HepG2 (cell line): Measurements from ENCODE around the gene GPC4. TPM values are rescaled to one million over a fixed set of nuclear protein-coding genes. Genes with fewer than 3 reads are reported as not detected.

ENCODE experiments used
- ATAC-seq: fragments of 200-7000 bp; cut with Tn5 transposase; 3 replicates; pipeline ENCODE4 v1.9.1; 2020; ENCODE audit warnings: mild to moderate bottlenecking, moderate library complexity
- BruUV-seq: library from RNA; stranded (reverse); fragments of 400-500 nt; replicated peaks from 2 replicates; lab custom pipeline; 2021; lab: Mats Ljungman, UMichigan
- CTCF ChIA-PET: fragments of 300-600 bp; formaldehyde crosslinking; extraction: SDS; loops from one replicate; lab custom pipeline; 2021; ENCODE audit warnings: low total read pairs, inconsistent platforms, low intra/inter-chr PET ratio; lab: Yijun Ruan, JAX
- POLR2A ChIA-PET: fragments of 350-600 bp; sonication (Branson Sonifier 250); formaldehyde crosslinking; loops from one replicate; lab custom pipeline; 2020; ENCODE audit warnings: antibody characterized with exemption, inconsistent platforms; lab: Yijun Ruan, JAX
- DNase-seq: peaks from one replicate; pipeline ENCODE4 v3.0.0-alpha.2; 2015; ENCODE audit warnings: low spot score
- FAIRE-seq: peaks from 3 replicates; lab custom pipeline; 2011; peaks lifted over from hg19 to GRCh38; lab: Jason Lieb, UNC
- H2AFZ ChIP-seq: one replicate; pipeline ENCODE4 v1.6.1; 2011; ENCODE audit warnings: low read length, inconsistent platforms
- H3K27ac ChIP-seq: fragments of 300-600 bp; 3 replicates; pipeline ENCODE4 v1.8.0; 2011; ENCODE audit warnings: mixed run types, mild to moderate bottlenecking, mixed read lengths, low read length, inconsistent platforms; ENCODE audit not compliant: insufficient read depth; ENCODE audit errors: extremely low read length
- H3K27me3 ChIP-seq, 2 experiments: fragments of 200-600 bp in 1 of 2; 2 replicates in 1 of 2; 3 replicates in 1 of 2; pipeline versions ENCODE4 v1.6.0 to v1.8.0; 2011; ENCODE audit warnings: low read length in 2 of 2, mild to moderate bottlenecking in 2 of 2, moderate library complexity in 2 of 2, inconsistent platforms in 1 of 2; ENCODE audit not compliant: insufficient read depth in 2 of 2, control insufficient read depth in 1 of 2
- H3K36me3 ChIP-seq, 2 experiments: fragments of 200-600 bp in 1 of 2; replicated peaks in 1 of 2; 2 replicates in 1 of 2; 3 replicates in 1 of 2; pipeline versions ENCODE4 v1.5.1 to v1.8.0; 2011; ENCODE audit warnings: low read length in 2 of 2, inconsistent platforms in 1 of 2; ENCODE audit not compliant: insufficient read depth in 2 of 2, control insufficient read depth in 1 of 2
- H3K4me1 ChIP-seq: 2 replicates; pipeline ENCODE4 v1.5.1; 2012; ENCODE audit warnings: low read length, inconsistent platforms; ENCODE audit not compliant: insufficient read depth
- H3K4me2 ChIP-seq: 2 replicates; pipeline ENCODE4 v1.6.0; 2011; ENCODE audit warnings: low read depth, low read length, inconsistent platforms
- H3K4me3 ChIP-seq, 3 experiments: fragments of 200-600 bp in 1 of 3; sonication (generic), shearing (Covaris generic) in 1 of 3; replicated peaks in 1 of 3; 2 replicates each; pipeline ENCODE4 v1.5.1; 2011 to 2016; ENCODE audit warnings: low read length in 3 of 3, inconsistent platforms in 2 of 3, low read depth in 2 of 3, mild to moderate bottlenecking in 2 of 3, control low read depth in 1 of 3, mixed read lengths in 1 of 3; ENCODE audit not compliant: insufficient read depth in 1 of 3
- H3K79me2 ChIP-seq: one replicate; pipeline ENCODE4 v1.6.1; 2011; ENCODE audit warnings: low read length, inconsistent platforms; ENCODE audit not compliant: insufficient read depth
- H3K9ac ChIP-seq: 2 replicates; pipeline ENCODE4 v1.6.0; 2011; ENCODE audit warnings: mild to moderate bottlenecking, low read depth, low read length, inconsistent platforms; ENCODE audit not compliant: insufficient read depth
- H3K9me3 ChIP-seq: 2 replicates; pipeline ENCODE4 v1.5.1; 2012; ENCODE audit warnings: mild to moderate bottlenecking, low read length
- H4K20me1 ChIP-seq: 2 replicates; pipeline ENCODE4 v1.6.0; 2011; ENCODE audit warnings: inconsistent platforms, mild to moderate bottlenecking, low read length, moderate library complexity; ENCODE audit not compliant: insufficient read depth
- CEBPZ ChIP-seq: IDR thresholded peaks from 2 replicates; pipeline ENCODE4 v1.6.1; 2012; ENCODE audit warnings: low read length, improper control_type of control experiment
- DBP ChIP-seq: sonication (generic); formaldehyde crosslinking; IDR thresholded peaks from 2 replicates; pipeline ENCODE4 v1.4.0; 2020; ENCODE audit warnings: missing genetic modification reagents; ENCODE audit errors: not compliant biosample characterization
- JUND ChIP-seq: sonication (generic); formaldehyde crosslinking; IDR thresholded peaks from 2 replicates; pipeline ENCODE4 v1.8.0; 2022; ENCODE audit warnings: mild to moderate bottlenecking, missing genetic modification reagents
- SNAI1 ChIP-seq: sonication (generic); formaldehyde crosslinking; IDR thresholded peaks from 2 replicates; pipeline ENCODE4 v1.5.0; 2020; ENCODE audit warnings: mild to moderate bottlenecking, missing genetic modification reagents, borderline replicate concordance
- THAP9 ChIP-seq: sonication (generic); formaldehyde crosslinking; IDR thresholded peaks from 2 replicates; pipeline ENCODE4; 2020; ENCODE audit warnings: missing genetic modification reagents, mild to moderate bottlenecking, borderline replicate concordance
- ZNF484 ChIP-seq: sonication (generic); formaldehyde crosslinking; IDR thresholded peaks from 2 replicates; pipeline ENCODE4 v1.5.1; 2020; ENCODE audit warnings: mild to moderate bottlenecking, low read depth, missing genetic modification reagents, borderline replicate concordance
- ZNF563 ChIP-seq: sonication (generic); formaldehyde crosslinking; IDR thresholded peaks from 2 replicates; pipeline ENCODE4 v1.8.0; 2022; ENCODE audit warnings: mild to moderate bottlenecking, moderate library complexity, missing genetic modification reagents
- ZNF569 ChIP-seq: sonication (generic); formaldehyde crosslinking; IDR thresholded peaks from 2 replicates; pipeline ENCODE4 v1.5.0; 2020; ENCODE audit warnings: mild to moderate bottlenecking, missing genetic modification reagents, moderate library complexity, borderline replicate concordance
- ZNF841 ChIP-seq: sonication (generic); formaldehyde crosslinking; IDR thresholded peaks from 2 replicates; pipeline ENCODE4 v1.8.1; 2023; ENCODE audit warnings: missing genetic modification reagents, borderline replicate concordance
- WGBS: methylation state at CpG from one replicate; pipeline ENCODE4 v1.1.6; 2017; ENCODE audit warnings: low lambda C conversion rate; 5-methylcytosine and 5-hydroxymethylcytosine counted together
- in situ Hi-C: cut with HindIII; loops from 2 replicates; pipeline ENCODE4 v1.10.0; 2017; ENCODE audit warnings: low pct_unique_long_range_greater_than_20kb; ENCODE audit not compliant: extremely low pct_ligation_motif_present
- intact Hi-C: fragments of 100-400 bp; cut with micrococcal nuclease; formaldehyde crosslinking; loops from one replicate; pipeline ENCODE4 v1.10.0; 2022; ENCODE audit not compliant: unreplicated experiment
- polyA plus RNA-seq, 8 experiments: library from polyadenylated mRNA; depleted of rRNA in 3 of 8; stranded (reverse) in 7 of 8; unstranded in 1 of 8; fragments of >200 nt; fragmentation: Illumina TruSeq in 4 of 8; extraction: Trizol in 4 of 8; gene quantifications; 2 replicates each; pipeline versions ENCODE4 v1.2.1 to v1.2.3, GENCODE V29; 2011 to 2016; ENCODE audit warnings: low read depth in 4 of 8, missing spikeins in 1 of 8, mixed read lengths in 1 of 8; ENCODE audit not compliant: insufficient read depth in 1 of 8
- total RNA-seq, 5 experiments: library from RNA; depleted of rRNA; stranded (reverse); fragments of >200 nt; fragmentation: Illumina TruSeq; extraction: Trizol; gene quantifications; 2 replicates each; pipeline ENCODE4 v1.2.3, GENCODE V29; 2016; ENCODE audit warnings: low read depth in 1 of 5
- TF ChIP-seq, protein P1 (sequence below): sonication (generic); formaldehyde crosslinking; IDR thresholded peaks from 2 replicates; pipeline ENCODE4 v1.4.0; 2020; ENCODE audit warnings: low read depth, mild to moderate bottlenecking, missing genetic modification reagents
- TF ChIP-seq, protein P2 (sequence below): sonication (generic); formaldehyde crosslinking; IDR thresholded peaks from 2 replicates; pipeline ENCODE4 v1.5.0; 2020; ENCODE audit warnings: mild to moderate bottlenecking, missing genetic modification reagents

The GPC4 gene
- total and polyA plus RNA-seq, 2 of the 13 experiments (the other 11 are each of a cell fraction or from before 2014, with no cell fraction given), result 0.29 to 0.38 TPM

- Histone ChIP-seq H3K9me3 (no peaks in the 10 kb centered on the region), H2AFZ (no peak overlapping the region), H3K4me3 (no peak overlapping the region), H3K4me1 (no peaks in the 10 kb centered on the region), H3K79me2 (no peaks in the 10 kb centered on the region), H4K20me1 (no peaks in the 10 kb centered on the region), H3K36me3 (no peaks in the 10 kb centered on the region), H3K4me2 (no peak overlapping the region), H3K27me3 (peaks cover 2 to 16% of the 10 kb centered on the region in 2 experiments; a peak in 2 of 5 replicates), H3K9ac (no peak overlapping the region), H3K27ac (no peak overlapping the region)
- no peak for FAIRE-seq
- ChIA-PET POLR2A (no interaction called here), CTCF (no interaction called here)
- intact Hi-C loops, result no loop called here
- in situ Hi-C loops, result no loop called here
- WGBS, result 29% methylated on average over 10 of the region's 38 CpGs
- no peak for ATAC-seq
- no TSS peak for BruUV-seq
- no peak for DNase-seq
- TF ChIP-seq, protein P1, sequence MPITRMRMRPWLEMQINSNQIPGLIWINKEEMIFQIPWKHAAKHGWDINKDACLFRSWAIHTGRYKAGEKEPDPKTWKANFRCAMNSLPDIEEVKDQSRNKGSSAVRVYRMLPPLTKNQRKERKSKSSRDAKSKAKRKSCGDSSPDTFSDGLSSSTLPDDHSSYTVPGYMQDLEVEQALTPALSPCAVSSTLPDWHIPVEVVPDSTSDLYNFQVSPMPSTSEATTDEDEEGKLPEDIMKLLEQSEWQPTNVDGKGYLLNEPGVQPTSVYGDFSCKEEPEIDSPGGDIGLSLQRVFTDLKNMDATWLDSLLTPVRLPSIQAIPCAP (CRISPR knock-in tag), result no peak
- TF ChIP-seq, protein P2, sequence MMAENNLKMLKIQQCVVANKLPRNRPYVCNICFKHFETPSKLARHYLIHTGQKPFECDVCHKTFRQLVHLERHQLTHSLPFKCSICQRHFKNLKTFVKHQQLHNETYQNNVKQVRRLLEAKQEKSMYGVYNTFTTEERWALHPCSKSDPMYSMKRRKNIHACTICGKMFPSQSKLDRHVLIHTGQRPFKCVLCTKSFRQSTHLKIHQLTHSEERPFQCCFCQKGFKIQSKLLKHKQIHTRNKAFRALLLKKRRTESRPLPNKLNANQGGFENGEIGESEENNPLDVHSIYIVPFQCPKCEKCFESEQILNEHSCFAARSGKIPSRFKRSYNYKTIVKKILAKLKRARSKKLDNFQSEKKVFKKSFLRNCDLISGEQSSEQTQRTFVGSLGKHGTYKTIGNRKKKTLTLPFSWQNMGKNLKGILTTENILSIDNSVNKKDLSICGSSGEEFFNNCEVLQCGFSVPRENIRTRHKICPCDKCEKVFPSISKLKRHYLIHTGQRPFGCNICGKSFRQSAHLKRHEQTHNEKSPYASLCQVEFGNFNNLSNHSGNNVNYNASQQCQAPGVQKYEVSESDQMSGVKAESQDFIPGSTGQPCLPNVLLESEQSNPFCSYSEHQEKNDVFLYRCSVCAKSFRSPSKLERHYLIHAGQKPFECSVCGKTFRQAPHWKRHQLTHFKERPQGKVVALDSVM (CRISPR knock-in tag), result no peak
- TF ChIP-seq SNAI1 (CRISPR knock-in tag) (no peak), THAP9 (CRISPR knock-in tag) (no peak), CEBPZ (no peak), DBP (no peak), ZNF563 (CRISPR knock-in tag) (no peak), ZNF569 (CRISPR knock-in tag) (no peak), JUND (CRISPR knock-in tag) (no peak), ZNF841 (CRISPR knock-in tag) (no peak), ZNF484 (CRISPR knock-in tag) (no peak)
Observed at GRCh38 chrX:133413218-133413925, 1.9 kb downstream of the GPC4 start.
